C4-2B (cell line): ENCODE data around the gene TRIM59.
"Not testable (repeated sequence)": the region's sequence is repeated elsewhere in the genome, so short reads cannot be mapped to it uniquely, and the experiment has no call there.

ENCODE experiments used
- H3K27ac ChIP-seq: fragments of 450-650 bp; 2 replicates; pipeline ENCODE4 v1.5.1; 2017
- CTCF ChIP-seq: fragments of 450-650 bp; conservative IDR thresholded peaks from 2 replicates; pipeline ENCODE4 v1.5.1; 2017; ENCODE audit warnings: mild to moderate bottlenecking
- ZFX ChIP-seq: fragments of 450-650 bp; IDR thresholded peaks from 2 replicates; pipeline ENCODE4 v1.6.1; 2017

The TRIM59 gene

GRCh38 chr3:160459450-160459970 lies 9.9 kb upstream of the TRIM59 start:
- no peak overlapping the region for H3K27ac ChIP-seq
- TF ChIP-seq ZFX: no peak
- TF ChIP-seq CTCF: no peak

- no peak overlapping the region for H3K27ac ChIP-seq
- TF ChIP-seq ZFX (no peak), CTCF (no peak)
Observed at GRCh38 chr3:160458151-160458550, 8.6 kb upstream of the TRIM59 start.

GRCh38 chr3:160455846-160456245 lies 6.3 kb upstream of the TRIM59 start:
- TF ChIP-seq ZFX (no peak), CTCF (no peak)
- H3K27ac ChIP-seq: no peak overlapping the region

GRCh38 chr3:160454995-160455394 lies 5.4 kb upstream of the TRIM59 start:
- H3K27ac ChIP-seq: no peak overlapping the region
- TF ChIP-seq ZFX (no peak), CTCF (no peak)

- not testable (repeated sequence) for H3K27ac ChIP-seq
Observed at GRCh38 chr3:160452251-160452650, 2.7 kb upstream of the TRIM59 start.

- TF ChIP-seq CTCF (no peak), ZFX (no peak)
- H3K27ac ChIP-seq: no peak overlapping the region
Observed at GRCh38 chr3:160451602-160452001, 2.0 kb upstream of the TRIM59 start.

GRCh38 chr3:160450846-160451245 lies 1.3 kb upstream of the TRIM59 start:
- no peak overlapping the region for H3K27ac ChIP-seq
- TF ChIP-seq ZFX: no peak
- TF ChIP-seq CTCF: no peak

- TF ChIP-seq CTCF: no peak
- TF ChIP-seq ZFX: no peak; the same call in 1 of the 2 replicates
Observed at GRCh38 chr3:160448845-160449635, 546 bp downstream of the TRIM59 start.

More at GRCh38 chr3:160448845-160449635, 546 bp downstream of the TRIM59 start:
- peak overlapping the region; percentile 94 for H3K27ac ChIP-seq
